ENCODE results near the gene CYP2C18. TPM values are rescaled to one million over a fixed set of nuclear protein-coding genes. Genes with fewer than 3 reads are reported as not detected.
"Not testable (repeated sequence)": the region's sequence is repeated elsewhere in the genome, so short reads cannot be mapped to it uniquely, and the experiment has no call there.

CYP2C18 gene
- total RNA-seq, 1 donor from 2014 or later, result 1.8 TPM

DNA sequence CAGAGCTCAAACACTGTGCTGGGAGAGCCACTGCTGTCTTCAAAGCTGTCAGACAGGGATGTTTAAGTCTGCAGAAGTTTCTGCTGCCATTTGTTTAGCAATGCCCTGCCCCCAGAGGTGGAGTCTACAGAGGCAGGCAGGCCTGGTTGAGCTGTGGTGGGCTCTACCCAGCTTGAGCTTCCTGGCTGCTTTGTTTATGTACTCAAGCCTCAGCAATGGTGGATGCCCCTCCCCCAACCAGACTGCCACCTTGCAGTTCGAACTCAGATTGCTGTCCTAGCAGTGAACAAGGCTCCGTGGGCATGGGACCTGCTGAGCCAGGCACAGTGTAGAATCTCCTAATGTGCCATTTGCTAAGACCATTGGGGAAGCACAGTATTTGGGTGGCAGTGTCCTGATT lies 74.4 kb downstream of the CYP2C18 start:
- peaks cover 7% of the 10 kb centered on the region for H3K9me3 Mint-ChIP-seq
- H3K4me1 Mint-ChIP-seq (ENCODE audit: unreplicated experiment), result no peaks in the 10 kb centered on the region
- no peaks in the 10 kb centered on the region for H3K36me3 Mint-ChIP-seq
- H3K27ac Mint-ChIP-seq, result no peak overlapping the region
- no peak for DNase-seq (ENCODE audit: extremely low spot score, unreplicated experiment)
- peaks cover 3% of the 10 kb centered on the region for H3K27me3 Mint-ChIP-seq
- no peak overlapping the region for H3K4me3 Mint-ChIP-seq
- TF ChIP-seq, protein P1, sequence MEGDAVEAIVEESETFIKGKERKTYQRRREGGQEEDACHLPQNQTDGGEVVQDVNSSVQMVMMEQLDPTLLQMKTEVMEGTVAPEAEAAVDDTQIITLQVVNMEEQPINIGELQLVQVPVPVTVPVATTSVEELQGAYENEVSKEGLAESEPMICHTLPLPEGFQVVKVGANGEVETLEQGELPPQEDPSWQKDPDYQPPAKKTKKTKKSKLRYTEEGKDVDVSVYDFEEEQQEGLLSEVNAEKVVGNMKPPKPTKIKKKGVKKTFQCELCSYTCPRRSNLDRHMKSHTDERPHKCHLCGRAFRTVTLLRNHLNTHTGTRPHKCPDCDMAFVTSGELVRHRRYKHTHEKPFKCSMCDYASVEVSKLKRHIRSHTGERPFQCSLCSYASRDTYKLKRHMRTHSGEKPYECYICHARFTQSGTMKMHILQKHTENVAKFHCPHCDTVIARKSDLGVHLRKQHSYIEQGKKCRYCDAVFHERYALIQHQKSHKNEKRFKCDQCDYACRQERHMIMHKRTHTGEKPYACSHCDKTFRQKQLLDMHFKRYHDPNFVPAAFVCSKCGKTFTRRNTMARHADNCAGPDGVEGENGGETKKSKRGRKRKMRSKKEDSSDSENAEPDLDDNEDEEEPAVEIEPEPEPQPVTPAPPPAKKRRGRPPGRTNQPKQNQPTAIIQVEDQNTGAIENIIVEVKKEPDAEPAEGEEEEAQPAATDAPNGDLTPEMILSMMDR (conservative IDR thresholded peaks at IDR 0.05), result no peak

DNA sequence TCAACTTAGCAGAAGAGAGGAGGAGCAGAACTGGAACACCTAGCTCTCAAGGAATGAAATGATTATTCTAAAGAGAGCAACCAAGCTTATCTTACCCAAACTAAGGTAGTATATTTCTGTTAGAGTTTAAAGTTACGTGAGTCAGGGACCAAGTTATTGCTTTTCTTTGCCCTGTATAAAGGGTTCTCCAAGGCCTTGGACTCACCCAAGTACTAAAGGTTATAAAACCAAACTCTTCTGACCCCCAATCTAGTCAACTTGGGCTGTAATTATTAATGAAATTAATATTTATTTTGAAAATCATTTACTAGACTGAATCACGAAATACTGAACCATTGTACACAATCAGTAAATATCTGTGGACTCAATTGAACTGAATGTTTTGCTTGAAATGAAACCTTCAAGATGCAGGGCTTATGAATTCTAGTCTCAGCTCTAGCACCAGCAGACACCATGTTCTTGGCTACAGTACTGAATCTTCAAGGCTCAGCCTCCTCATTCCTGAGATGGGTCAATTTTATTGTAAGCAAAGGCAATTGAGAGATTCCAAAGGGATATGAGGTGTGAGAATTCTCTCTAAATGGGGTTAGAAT lies 77.2 kb downstream of the CYP2C18 start:
- Mint-ChIP-seq H3K36me3 (no peaks in the 10 kb centered on the region), H3K4me3 (no peak overlapping the region), H3K27me3 (peaks cover 3% of the 10 kb centered on the region), H3K27ac (no peak overlapping the region), H3K9me3 (peaks cover 14% of the 10 kb centered on the region), H3K4me1 (ENCODE audit: unreplicated experiment) (no peaks in the 10 kb centered on the region)
- TF ChIP-seq, protein P1 (conservative IDR thresholded peaks at IDR 0.05), result no peak
- DNase-seq (ENCODE audit: extremely low spot score, unreplicated experiment), result no peak

DNA sequence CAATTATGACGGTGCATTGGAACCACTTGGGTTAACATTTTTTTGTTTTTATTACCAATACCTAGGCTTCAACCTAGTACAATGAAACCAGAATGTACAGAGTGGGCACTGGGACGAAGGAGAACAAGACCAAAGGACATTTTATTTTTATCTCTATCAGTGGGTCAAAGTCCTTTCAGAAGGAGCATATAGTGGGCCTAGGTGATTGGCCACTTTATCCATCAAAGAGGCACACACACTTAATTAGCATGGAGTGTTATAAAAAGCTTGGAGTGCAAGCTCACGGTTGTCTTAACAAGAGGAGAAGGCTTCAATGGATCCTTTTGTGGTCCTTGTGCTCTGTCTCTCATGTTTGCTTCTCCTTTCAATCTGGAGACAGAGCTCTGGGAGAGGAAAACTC lies 78.9 kb downstream of the CYP2C18 start, which contains the start of gene CYP2C19:
CYP2C19 (plus strand) TSS at position 289 of the 400 bp plus-strand sequence; CDS start at position 314, 25 bp downstream.
- Mint-ChIP-seq H3K9me3 (peaks cover 7% of the 10 kb centered on the region), H3K4me3 (no peak within 1 kb of the TSS), H3K36me3 (no peaks in the 10 kb centered on the region), H3K4me1 (ENCODE audit: unreplicated experiment) (no peaks in the 10 kb centered on the region), H3K27ac (no peak within 1 kb of the TSS), H3K27me3 (no peaks in the 10 kb centered on the region)
- DNase-seq (ENCODE audit: extremely low spot score, unreplicated experiment), result no peak
- TF ChIP-seq, protein P1 (conservative IDR thresholded peaks at IDR 0.05), result no peak

DNA sequence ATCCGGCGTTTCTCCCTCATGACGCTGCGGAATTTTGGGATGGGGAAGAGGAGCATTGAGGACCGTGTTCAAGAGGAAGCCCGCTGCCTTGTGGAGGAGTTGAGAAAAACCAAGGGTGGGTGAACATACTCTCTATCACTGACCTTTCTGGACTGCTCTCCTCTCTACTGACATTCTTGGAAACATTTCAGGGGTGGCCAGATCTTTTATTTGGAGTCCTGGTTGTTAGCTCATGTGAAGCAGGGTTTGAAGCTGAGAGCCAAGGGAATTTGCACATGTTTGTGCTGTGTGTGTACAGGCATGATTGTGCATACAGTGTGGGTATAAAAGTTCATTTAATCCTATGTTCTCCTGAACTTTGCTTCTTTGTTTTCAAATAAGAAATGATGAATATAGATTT lies 91.9 kb downstream of the CYP2C18 start:
- H3K36me3 Mint-ChIP-seq; H3K4me1 Mint-ChIP-seq (ENCODE audit: unreplicated experiment); H3K4me3 Mint-ChIP-seq; H3K9me3 Mint-ChIP-seq; DNase-seq (ENCODE audit: extremely low spot score, unreplicated experiment); H3K27ac Mint-ChIP-seq; H3K27me3 Mint-ChIP-seq: not testable (repeated sequence)

DNA sequence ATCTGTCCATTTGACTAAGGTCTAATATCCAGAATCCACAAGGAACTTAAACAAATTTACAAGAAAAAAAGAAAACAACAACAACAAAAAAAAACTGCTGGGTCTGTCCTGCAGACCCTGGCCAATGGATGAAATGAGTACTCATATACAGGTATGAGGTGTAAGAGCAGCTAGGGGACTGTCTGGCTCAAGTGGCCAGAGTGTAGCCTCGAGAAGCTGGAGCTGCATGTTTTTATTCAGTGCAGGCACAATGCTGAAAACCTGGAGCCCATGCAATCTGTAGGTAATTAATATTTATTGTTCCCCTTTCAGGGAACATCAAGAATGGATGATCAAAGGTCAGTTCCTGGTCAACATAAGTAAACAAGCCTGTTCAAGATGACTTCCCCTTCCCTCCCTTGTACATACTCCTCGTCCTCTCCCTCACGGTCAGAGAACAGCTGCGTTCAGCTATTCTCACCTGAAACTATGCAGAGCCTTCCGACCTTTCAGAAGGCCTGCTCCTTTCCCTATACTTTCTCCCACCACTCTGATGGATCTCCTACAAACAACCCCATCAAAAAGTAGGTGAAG lies 94.4 kb downstream of the CYP2C18 start:
- Mint-ChIP-seq H3K27me3 (no peaks in the 10 kb centered on the region), H3K36me3 (no peaks in the 10 kb centered on the region), H3K4me3 (no peak overlapping the region), H3K4me1 (ENCODE audit: unreplicated experiment) (no peaks in the 10 kb centered on the region), H3K9me3 (no peaks in the 10 kb centered on the region), H3K27ac (no peak overlapping the region)
- TF ChIP-seq, protein P1 (conservative IDR thresholded peaks at IDR 0.05), result no peak
- DNase-seq (ENCODE audit: extremely low spot score, unreplicated experiment), result no peak

DNA sequence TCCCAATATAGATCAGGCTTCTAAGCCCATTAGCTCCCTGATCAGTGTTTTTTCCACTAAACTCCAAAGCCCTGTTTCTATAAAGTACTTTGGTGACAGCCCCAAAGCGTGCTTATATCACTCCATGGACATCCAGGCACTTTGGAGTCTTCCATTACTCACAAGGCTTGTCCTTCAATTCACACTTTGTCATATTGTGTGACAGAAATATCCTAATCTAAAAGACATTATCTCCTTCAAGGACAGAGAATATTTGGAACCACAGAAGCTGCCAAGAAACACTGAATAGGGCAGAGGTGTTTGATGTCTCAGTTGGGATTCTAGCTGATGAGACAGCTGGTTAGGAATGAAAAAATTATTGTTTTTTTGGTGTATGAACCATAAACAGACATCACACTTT lies 97.3 kb downstream of the CYP2C18 start:
- TF ChIP-seq, protein P1 (conservative IDR thresholded peaks at IDR 0.05), result no peak
- no peak for DNase-seq (ENCODE audit: extremely low spot score, unreplicated experiment)
- no peaks in the 10 kb centered on the region for H3K27me3 Mint-ChIP-seq
- H3K4me1 Mint-ChIP-seq (ENCODE audit: unreplicated experiment), result no peaks in the 10 kb centered on the region
- no peaks in the 10 kb centered on the region for H3K9me3 Mint-ChIP-seq
- H3K36me3 Mint-ChIP-seq, result no peaks in the 10 kb centered on the region
- H3K27ac Mint-ChIP-seq, result no peak overlapping the region
- no peak overlapping the region for H3K4me3 Mint-ChIP-seq

Measured in type B pancreatic cell (in vitro differentiated cells).